ENCODE data around the gene TBC1D22A. TPM values are rescaled to one million over a fixed set of nuclear protein-coding genes. Genes with fewer than 3 reads are reported as not detected.

Gene TBC1D22A
- total RNA-seq, 6 experiments from 2014 or later = 10.9 to 18.1 (median 14.0) TPM

- no peaks in the 10 kb centered on the region for H3K4me1 ChIP-seq
- DNase-seq = peak in 1 of 3 donors; percentile 35
- no peaks in the 10 kb centered on the region for H3K36me3 ChIP-seq
- H3K4me3 ChIP-seq = no peak overlapping the region
- no peaks in the 10 kb centered on the region for H3K27me3 ChIP-seq
- H3K27ac ChIP-seq = no peak overlapping the region
- ATAC-seq = no peak
- intact Hi-C loops (cut with DNase I) = no loop called here
- TF ChIP-seq CTCF (IDR thresholded peaks at IDR 0.05) = no peak
- no peak for TF ChIP-seq POLR2A (IDR thresholded peaks at IDR 0.05)
- no CpG with 5 or more reads among the region's 5 CpGs for WGBS (ENCODE audit: insufficient coverage, low coverage, low lambda C conversion rate, missing lambda C conversion rate)
- no peaks in the 10 kb centered on the region for H3K9me3 ChIP-seq
Measured at GRCh38 chr22:47125603-47126002, 363.2 kb downstream of the TBC1D22A start.

GRCh38 chr22:47126344-47126811, 363.9 kb downstream of the TBC1D22A start:
- DNase-seq (peak in 1 of 3 donors; percentile 33), ATAC-seq (peak in 1 of 4 donors; percentile 14)
- no peaks in the 10 kb centered on the region for H3K36me3 ChIP-seq
- 100% methylated on average over 1 of the region's 10 CpGs for WGBS (ENCODE audit: insufficient coverage, low coverage, low lambda C conversion rate, missing lambda C conversion rate)
- no peak overlapping the region for H3K4me3 ChIP-seq
- intact Hi-C loops (cut with DNase I) = no loop called here
- H3K27me3 ChIP-seq = no peaks in the 10 kb centered on the region
- H3K4me1 ChIP-seq = no peaks in the 10 kb centered on the region
- TF ChIP-seq CTCF (IDR thresholded peaks at IDR 0.05) = no peak
- no peak for TF ChIP-seq POLR2A (IDR thresholded peaks at IDR 0.05)
- H3K9me3 ChIP-seq = no peaks in the 10 kb centered on the region
- H3K27ac ChIP-seq = no peak overlapping the region

GRCh38 chr22:47127441-47127871, 365.0 kb downstream of the TBC1D22A start:
- intact Hi-C loops (cut with DNase I) = no loop called here
- Histone ChIP-seq H3K9me3 (no peaks in the 10 kb centered on the region), H3K27me3 (no peaks in the 10 kb centered on the region), H3K27ac (no peak overlapping the region), H3K4me1 (no peaks in the 10 kb centered on the region), H3K36me3 (no peaks in the 10 kb centered on the region), H3K4me3 (no peak overlapping the region)
- ATAC-seq (no peak), DNase-seq (peak in 1 of 3 donors; percentile 23)
- WGBS (ENCODE audit: insufficient coverage, low coverage, low lambda C conversion rate, missing lambda C conversion rate) = 95% methylated on average over 4 of the region's 15 CpGs
- no peak for TF ChIP-seq CTCF (IDR thresholded peaks at IDR 0.05)
- no peak for TF ChIP-seq POLR2A (IDR thresholded peaks at IDR 0.05)

- Histone ChIP-seq H3K27ac (no peak overlapping the region), H3K4me1 (no peaks in the 10 kb centered on the region), H3K4me3 (no peak overlapping the region), H3K36me3 (no peaks in the 10 kb centered on the region), H3K9me3 (no peaks in the 10 kb centered on the region), H3K27me3 (no peaks in the 10 kb centered on the region)
- WGBS (ENCODE audit: insufficient coverage, low coverage, low lambda C conversion rate, missing lambda C conversion rate) = 84% methylated on average over 7 of the region's 7 CpGs
- no peak for TF ChIP-seq CTCF (IDR thresholded peaks at IDR 0.05)
- TF ChIP-seq POLR2A (IDR thresholded peaks at IDR 0.05) = no peak
- intact Hi-C loops (cut with DNase I) = no loop called here
- peak in 1 of 3 donors; percentile 22 for DNase-seq
- ATAC-seq = no peak
Measured at GRCh38 chr22:47128216-47128615, 365.8 kb downstream of the TBC1D22A start.

Measured in right lobe of liver (tissue), 6 donors.